SK-N-SH (cell line): Measurements from ENCODE around the gene HIRA. TPM values are rescaled to one million over a fixed set of nuclear protein-coding genes. Genes with fewer than 3 reads are reported as not detected.

Experiments
- CTCF ChIA-PET: fragments of 300-600, 350-600 bp; formaldehyde crosslinking; extraction: SDS; loops from one replicate; lab custom pipeline; 2021; lab: Yijun Ruan, JAX
- POLR2A ChIA-PET: fragments of 350-600 bp; sonication (Branson Sonifier 250); formaldehyde crosslinking; extraction: SDS; loops from one replicate; lab custom pipeline; 2020; ENCODE audit warnings: antibody characterized with exemption, inconsistent platforms; lab: Yijun Ruan, JAX
- DNase-seq: peaks from one replicate; pipeline ENCODE4 v3.0.0; 2012
- H2AFZ ChIP-seq: fragments of 200-600 bp; sonication (generic); 2 replicates; pipeline ENCODE4 v1.8.1; 2016; ENCODE audit warnings: antibody characterized with exemption, mild to moderate bottlenecking, low read depth
- H3F3A ChIP-seq: fragments of 200-600 bp; sonication (generic); replicated peaks from 2 replicates; pipeline ENCODE3; 2016; ENCODE audit warnings: antibody characterized with exemption, mild to moderate bottlenecking; ENCODE audit not compliant: insufficient read depth
- H3K27ac ChIP-seq, 2 experiments: fragments of 200-500 bp in 1 of 2; fragments of 200-600 bp in 1 of 2; sonication (Bioruptor generic) in 1 of 2; sonication (generic), shearing (Covaris generic) in 1 of 2; 2 replicates each; pipeline versions ENCODE4 v1.5.1 to v1.6.1; 2014 to 2016; ENCODE audit warnings: low read depth in 2 of 2, inconsistent platforms in 1 of 2, low read length in 1 of 2, mild to moderate bottlenecking in 1 of 2, mixed read lengths in 1 of 2
- H3K27me3 ChIP-seq: fragments of 200-600 bp; sonication (generic), shearing (Covaris generic); 2 replicates; pipeline ENCODE4 v1.6.1; 2016; ENCODE audit warnings: mixed run types; ENCODE audit not compliant: insufficient read depth
- H3K36me3 ChIP-seq, 2 experiments: fragments of 200-500 bp in 1 of 2; fragments of 200-600 bp in 1 of 2; sonication (Bioruptor generic) in 1 of 2; sonication (generic) in 1 of 2; replicated peaks in 1 of 2; 2 replicates each; pipeline versions ENCODE3 to v1.5.1; 2014 to 2016; ENCODE audit warnings: low read length in 1 of 2, mild to moderate bottlenecking in 1 of 2; ENCODE audit not compliant: insufficient read depth in 2 of 2, control insufficient read depth in 1 of 2
- H3K4me1 ChIP-seq, 2 experiments: fragments of 200-500 bp in 1 of 2; fragments of 200-600 bp in 1 of 2; sonication (Bioruptor generic) in 1 of 2; sonication (generic), shearing (Covaris generic) in 1 of 2; 2 replicates each; pipeline versions ENCODE4 v1.5.1 to v1.6.1; 2014 to 2016; ENCODE audit warnings: low read depth in 1 of 2, low read length in 1 of 2, mixed run types in 1 of 2; ENCODE audit not compliant: insufficient read depth in 2 of 2, control insufficient read depth in 1 of 2
- H3K4me2 ChIP-seq: fragments of 200-600 bp; sonication (generic), shearing (Covaris generic); 2 replicates; pipeline ENCODE4 v1.6.1; 2017; ENCODE audit warnings: mixed run types
- H3K4me3 ChIP-seq, 2 experiments: fragments of 200-500 bp in 1 of 2; fragments of 200-600 bp in 1 of 2; sonication (Bioruptor generic) in 1 of 2; sonication (generic), shearing (Covaris generic) in 1 of 2; 2 replicates each; pipeline versions ENCODE4 v1.5.1 to v1.8.1; 2014 to 2016; ENCODE audit warnings: low read depth in 2 of 2, inconsistent platforms in 1 of 2, low read length in 1 of 2, mild to moderate bottlenecking in 1 of 2, mixed read lengths in 1 of 2, moderate library complexity in 1 of 2
- H3K79me2 ChIP-seq: fragments of 200-600 bp; sonication (generic); 2 replicates; pipeline ENCODE4 v1.8.1; 2017; ENCODE audit warnings: mild to moderate bottlenecking; ENCODE audit not compliant: insufficient read depth
- H3K9ac ChIP-seq: fragments of 200-600 bp; sonication (generic); 2 replicates; pipeline ENCODE4 v1.6.1; 2017; ENCODE audit warnings: mixed run types
- H3K9me2 ChIP-seq: fragments of 200-600 bp; sonication (generic); 2 replicates; pipeline ENCODE4 v1.6.1; 2017; ENCODE audit warnings: mixed run types
- H3K9me3 ChIP-seq: fragments of 200-600 bp; sonication (generic); 2 replicates; pipeline ENCODE4 v1.6.1; 2017; ENCODE audit warnings: mixed run types, mild to moderate bottlenecking, moderate library complexity
- H4K20me1 ChIP-seq: fragments of 200-600 bp; sonication (generic); 2 replicates; pipeline ENCODE4 v1.6.1; 2017; ENCODE audit warnings: mild to moderate bottlenecking, mixed run types; ENCODE audit not compliant: insufficient read depth
- CHD2 ChIP-seq: fragments of 150-350 bp; IDR thresholded peaks from 2 replicates; pipeline ENCODE4 v1.6.1; 2018; ENCODE audit warnings: low read length; ENCODE audit not compliant: partially characterized antibody
- ELF1 ChIP-seq: IDR thresholded peaks from 2 replicates; pipeline ENCODE4 v1.4.0; 2012
- EP300 ChIP-seq, 2 experiments: IDR thresholded peaks; 2 replicates each; pipeline versions ENCODE4 v1.4.0 to v1.6.1; 2012; ENCODE audit warnings: borderline replicate concordance in 1 of 2, low read depth in 1 of 2, low read length in 1 of 2
- EZH2phosphoT487 ChIP-seq: fragments of 200-600 bp; sonication (generic); IDR thresholded peaks from 2 replicates; pipeline ENCODE4 v1.6.1; 2017; ENCODE audit warnings: low read depth, mixed run types, mild to moderate bottlenecking, antibody characterized with exemption, moderate library complexity, borderline replicate concordance
- FOSL2 ChIP-seq: IDR thresholded peaks from 2 replicates; pipeline ENCODE4 v1.4.0; 2012; ENCODE audit warnings: low read depth, mild to moderate bottlenecking, moderate library complexity, borderline replicate concordance
- FOXJ3 ChIP-seq: sonication (generic); formaldehyde crosslinking; IDR thresholded peaks from 2 replicates; pipeline ENCODE4 v1.5.1; 2020; ENCODE audit warnings: mild to moderate bottlenecking, missing genetic modification reagents
- GATA2 ChIP-seq: sonication (generic); formaldehyde crosslinking; IDR thresholded peaks from 2 replicates; pipeline ENCODE4 v1.5.0; 2020; ENCODE audit warnings: mild to moderate bottlenecking, missing genetic modification reagents
- JUND ChIP-seq: IDR thresholded peaks from 2 replicates; pipeline ENCODE4 v1.4.0; 2012
- MXI1 ChIP-seq: IDR thresholded peaks from 2 replicates; pipeline ENCODE4 v1.6.1; 2012; ENCODE audit warnings: mild to moderate bottlenecking, low read depth, low read length, improper control_type of control experiment
- NFIC ChIP-seq: IDR thresholded peaks from 2 replicates; pipeline ENCODE4 v1.4.0; 2012; ENCODE audit warnings: borderline replicate concordance
- NRF1 ChIP-seq: IDR thresholded peaks from 2 replicates; pipeline ENCODE4 v1.6.1; 2012; ENCODE audit warnings: low read depth, mild to moderate bottlenecking, low read length
- POLR2AphosphoS5 ChIP-seq: IDR thresholded peaks from 2 replicates; pipeline ENCODE4 v1.6.1; 2012; ENCODE audit warnings: low read depth, low read length
- RAD21 ChIP-seq: IDR thresholded peaks from 2 replicates; pipeline ENCODE4 v1.6.1; 2012; ENCODE audit warnings: mild to moderate bottlenecking, low read length
- RFX5 ChIP-seq: IDR thresholded peaks from 2 replicates; pipeline ENCODE4 v1.6.1; 2012; ENCODE audit warnings: mild to moderate bottlenecking, improper control_type of control experiment, low read length
- RXRA ChIP-seq: IDR thresholded peaks from 2 replicates; pipeline ENCODE4 v1.4.0; 2012; ENCODE audit warnings: low read depth, mild to moderate bottlenecking, borderline replicate concordance
- SMC3 ChIP-seq: IDR thresholded peaks from 2 replicates; pipeline ENCODE4 v1.6.1; 2012; ENCODE audit warnings: low read depth, low read length, improper control_type of control experiment
- TAF1 ChIP-seq: IDR thresholded peaks from 2 replicates; pipeline ENCODE4 v1.6.1; 2012; ENCODE audit warnings: low read depth, mild to moderate bottlenecking, low read length, moderate library complexity, borderline replicate concordance
- TCF12 ChIP-seq: IDR thresholded peaks from 2 replicates; pipeline ENCODE4 v1.4.0; 2012
- WGBS: methylation state at CpG from one replicate; pipeline ENCODE4 v1.1.6; 2017; ENCODE audit warnings: low lambda C conversion rate; 5-methylcytosine and 5-hydroxymethylcytosine counted together
- polyA plus RNA-seq, 3 experiments: library from polyadenylated mRNA; depleted of rRNA; stranded (reverse); fragments of >200 nt; gene quantifications; 2 replicates each; pipeline ENCODE4 v1.2.3, GENCODE V29; 2012
- TF ChIP-seq, protein P1 (sequence below): IDR thresholded peaks from 2 replicates; pipeline ENCODE4; 2012
- TF ChIP-seq, protein P2 (sequence below): IDR thresholded peaks from 2 replicates; pipeline ENCODE4 v1.6.1; 2012; ENCODE audit warnings: mild to moderate bottlenecking, low read depth, low read length, moderate library complexity

HIRA gene
- polyA plus RNA-seq, 1 of the 3 experiments (the other 2 are of a cell fraction) = 21.0 TPM

DNA sequence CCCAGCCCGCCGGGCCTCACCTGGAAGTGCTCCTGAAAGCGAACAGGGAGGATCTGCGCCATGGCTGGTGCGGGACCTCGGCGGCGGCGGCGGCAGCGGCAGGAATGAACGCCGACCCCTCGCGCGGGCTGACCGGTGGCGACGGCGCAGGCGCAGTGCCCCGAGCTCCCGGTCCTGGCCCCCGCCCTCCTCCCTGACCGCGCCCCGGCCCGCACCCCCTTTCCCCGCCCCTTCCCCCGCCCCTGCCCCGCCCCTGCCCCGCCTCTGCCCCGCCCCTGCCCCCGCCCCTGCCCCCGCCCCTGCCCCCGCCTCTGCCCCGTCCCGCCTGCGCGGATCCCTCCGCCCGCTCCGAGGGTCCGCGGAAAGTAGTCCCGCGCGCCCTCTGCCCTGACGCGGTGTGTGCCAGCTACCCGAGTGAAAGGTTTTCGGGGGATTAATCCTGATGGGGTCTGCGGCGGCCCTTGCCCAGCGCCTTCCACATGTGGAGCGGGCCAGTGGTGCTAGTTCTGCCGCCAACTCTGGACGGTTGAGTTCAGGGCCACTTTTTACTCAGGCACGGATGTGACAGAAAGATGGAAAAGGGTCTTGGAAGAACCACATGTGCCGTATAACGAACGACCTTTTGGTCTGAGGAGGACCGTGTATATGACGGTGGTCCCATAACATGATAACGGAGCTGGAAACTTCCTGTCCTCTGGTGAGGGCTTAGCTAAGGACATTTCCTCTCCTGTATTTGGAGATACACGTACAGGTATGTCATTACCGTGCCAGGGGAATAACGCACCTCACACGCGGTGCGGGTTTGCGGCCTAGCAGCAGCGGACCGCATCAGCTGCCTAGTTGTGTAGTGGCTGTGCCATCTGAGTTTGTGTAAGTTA, 139.7 kb downstream of the HIRA start, which contains the start of gene CLTCL1:
Gene CLTCL1, minus strand, starts transcription at position 140 of the 878 bp plus-strand sequence. Its CDS starts 78 bp downstream, at position 62.
- peaks cover 5% of the 10 kb centered on the region for H3F3A ChIP-seq
- H4K20me1 ChIP-seq = no peaks in the 10 kb centered on the region
- H3K79me2 ChIP-seq = peaks cover 30% of the 10 kb centered on the region; the same call in 1 of the 2 replicates
- CTCF ChIA-PET = interaction anchor here (0.6 to 2.5 kb wide), 9 partner anchors 8 to 147 kb away, joined by 3 to 9 read pairs (median 4); partner anchors contain the start of genes ESS2 and SLC25A1
- H3K9me3 ChIP-seq = no peaks in the 10 kb centered on the region
- POLR2A ChIA-PET = interaction anchor here (0.9 kb wide), 1 partner anchor 113 kb away, joined by 5 read pairs; the partner anchor contains the start of gene SLC25A1
- no peaks in the 10 kb centered on the region for H3K36me3 ChIP-seq
- peak within 1 kb of the TSS; percentile 16 to 68; a peak in 3 of 4 replicates for H3K27ac ChIP-seq
- 9% methylated on average over 15 of the region's 74 CpGs for WGBS
- peak within 1 kb of the TSS; percentile 100 for H2AFZ ChIP-seq
- peak within 1 kb of the TSS; percentile 94 for H3K4me2 ChIP-seq
- peak; percentile 100 for DNase-seq
- peak within 1 kb of the TSS; percentile 86 for H3K9ac ChIP-seq
- peak; percentile 70; the same call in 1 of the 2 replicates for TF ChIP-seq MXI1
- TF ChIP-seq NRF1 = peak; percentile 56
- TF ChIP-seq, protein P1, sequence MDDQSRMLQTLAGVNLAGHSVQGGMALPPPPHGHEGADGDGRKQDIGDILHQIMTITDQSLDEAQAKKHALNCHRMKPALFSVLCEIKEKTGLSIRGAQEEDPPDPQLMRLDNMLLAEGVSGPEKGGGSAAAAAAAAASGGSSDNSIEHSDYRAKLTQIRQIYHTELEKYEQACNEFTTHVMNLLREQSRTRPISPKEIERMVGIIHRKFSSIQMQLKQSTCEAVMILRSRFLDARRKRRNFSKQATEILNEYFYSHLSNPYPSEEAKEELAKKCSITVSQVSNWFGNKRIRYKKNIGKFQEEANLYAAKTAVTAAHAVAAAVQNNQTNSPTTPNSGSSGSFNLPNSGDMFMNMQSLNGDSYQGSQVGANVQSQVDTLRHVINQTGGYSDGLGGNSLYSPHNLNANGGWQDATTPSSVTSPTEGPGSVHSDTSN = peak; percentile 70
- TF ChIP-seq ELF1 = no peak
- TF ChIP-seq GATA2 = 0 out of 2 replicates have a peak, but pooled peaks have one; percentile 10
- TF ChIP-seq RXRA = no peak
- peak; percentile 41; the same call in 1 of the 2 replicates for TF ChIP-seq POLR2AphosphoS5
- TF ChIP-seq FOSL2 = no peak
- TF ChIP-seq SMC3 = 0 out of 2 replicates have a peak, but pooled peaks have one; percentile 5
- no peak for TF ChIP-seq JUND
- TF ChIP-seq CHD2 = peak; percentile 85
- no peaks in the 10 kb centered on the region for H3K27me3 ChIP-seq
- peak within 1 kb of the TSS; percentile 84 to 92 for H3K4me3 ChIP-seq
- H3K9me2 ChIP-seq = no peaks in the 10 kb centered on the region
- H3K4me1 ChIP-seq = peaks cover 14 to 18% of the 10 kb centered on the region in 2 experiments

DNA sequence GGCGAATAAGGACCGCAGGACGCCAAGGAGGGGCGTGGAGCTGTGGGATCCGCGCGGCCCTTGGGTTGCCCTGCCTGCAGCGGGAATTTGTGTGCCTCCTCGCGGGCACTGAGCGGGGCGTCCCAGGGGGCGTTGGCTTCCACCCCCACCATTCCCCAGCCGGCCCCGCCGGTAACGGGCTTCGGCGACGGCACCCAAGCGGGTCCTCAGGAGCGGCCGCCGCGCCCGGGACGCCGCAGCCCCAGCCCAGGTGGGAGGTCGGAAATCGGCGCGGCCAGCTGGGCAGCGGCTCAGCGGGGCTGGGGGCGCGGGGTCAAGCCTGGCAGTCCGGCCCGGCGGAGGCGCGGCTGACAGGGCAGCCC, 140.3 kb downstream of the HIRA start:
- Histone ChIP-seq H3K27ac (peak overlapping the region; percentile 16 to 50; a peak in 2 of 4 replicates), H3K4me1 (peaks cover 14 to 19% of the 10 kb centered on the region in 2 experiments)
- WGBS = no CpG with 5 or more reads among the region's 41 CpGs
- no peak for TF ChIP-seq NRF1
- TF ChIP-seq, protein P2, sequence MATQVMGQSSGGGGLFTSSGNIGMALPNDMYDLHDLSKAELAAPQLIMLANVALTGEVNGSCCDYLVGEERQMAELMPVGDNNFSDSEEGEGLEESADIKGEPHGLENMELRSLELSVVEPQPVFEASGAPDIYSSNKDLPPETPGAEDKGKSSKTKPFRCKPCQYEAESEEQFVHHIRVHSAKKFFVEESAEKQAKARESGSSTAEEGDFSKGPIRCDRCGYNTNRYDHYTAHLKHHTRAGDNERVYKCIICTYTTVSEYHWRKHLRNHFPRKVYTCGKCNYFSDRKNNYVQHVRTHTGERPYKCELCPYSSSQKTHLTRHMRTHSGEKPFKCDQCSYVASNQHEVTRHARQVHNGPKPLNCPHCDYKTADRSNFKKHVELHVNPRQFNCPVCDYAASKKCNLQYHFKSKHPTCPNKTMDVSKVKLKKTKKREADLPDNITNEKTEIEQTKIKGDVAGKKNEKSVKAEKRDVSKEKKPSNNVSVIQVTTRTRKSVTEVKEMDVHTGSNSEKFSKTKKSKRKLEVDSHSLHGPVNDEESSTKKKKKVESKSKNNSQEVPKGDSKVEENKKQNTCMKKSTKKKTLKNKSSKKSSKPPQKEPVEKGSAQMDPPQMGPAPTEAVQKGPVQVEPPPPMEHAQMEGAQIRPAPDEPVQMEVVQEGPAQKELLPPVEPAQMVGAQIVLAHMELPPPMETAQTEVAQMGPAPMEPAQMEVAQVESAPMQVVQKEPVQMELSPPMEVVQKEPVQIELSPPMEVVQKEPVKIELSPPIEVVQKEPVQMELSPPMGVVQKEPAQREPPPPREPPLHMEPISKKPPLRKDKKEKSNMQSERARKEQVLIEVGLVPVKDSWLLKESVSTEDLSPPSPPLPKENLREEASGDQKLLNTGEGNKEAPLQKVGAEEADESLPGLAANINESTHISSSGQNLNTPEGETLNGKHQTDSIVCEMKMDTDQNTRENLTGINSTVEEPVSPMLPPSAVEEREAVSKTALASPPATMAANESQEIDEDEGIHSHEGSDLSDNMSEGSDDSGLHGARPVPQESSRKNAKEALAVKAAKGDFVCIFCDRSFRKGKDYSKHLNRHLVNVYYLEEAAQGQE = no peak
- no peak for TF ChIP-seq FOXJ3 (CRISPR knock-in tag)
- TF ChIP-seq TCF12 = no peak
- no peak for TF ChIP-seq EP300 (IDR thresholded peaks at IDR 0.05; ENCODE audit: borderline replicate concordance in 1 of 2, low read depth in 1 of 2, low read length in 1 of 2)
- no peak for TF ChIP-seq GATA2
- no peak for TF ChIP-seq EZH2phosphoT487
- TF ChIP-seq CHD2 = no peak
- TF ChIP-seq TAF1 = no peak
- TF ChIP-seq ELF1 = no peak
- TF ChIP-seq NFIC = no peak
- TF ChIP-seq FOSL2 = no peak
- TF ChIP-seq RAD21 = no peak
- TF ChIP-seq SMC3 = no peak
- TF ChIP-seq RFX5 = no peak

More for the DNA sequence above, 140.3 kb downstream of the HIRA start:
- Histone ChIP-seq H3F3A (peaks cover 8% of the 10 kb centered on the region), H3K36me3 (no peaks in the 10 kb centered on the region), H3K4me3 (peak overlapping the region; percentile 84 to 92), H3K9ac (peak overlapping the region; percentile 86), H3K27me3 (no peaks in the 10 kb centered on the region), H3K9me3 (no peaks in the 10 kb centered on the region), H2AFZ (peak overlapping the region; percentile 62; the same call in 1 of the 2 replicates), H3K79me2 (peaks cover 34% of the 10 kb centered on the region; the same call in 1 of the 2 replicates), H3K4me2 (peak overlapping the region; percentile 87), H4K20me1 (no peaks in the 10 kb centered on the region), H3K9me2 (no peaks in the 10 kb centered on the region)
- CTCF ChIA-PET = interaction anchor here (0.8 to 2.5 kb wide), 7 partner anchors 9 to 147 kb away, joined by 3 to 9 read pairs (median 5); partner anchors contain the start of genes ESS2 and SLC25A1
- peak; percentile 76 for DNase-seq
- POLR2A ChIA-PET = interaction anchor here (0.9 kb wide), 1 partner anchor 112 kb away, joined by 5 read pairs; the partner anchor contains the start of gene SLC25A1
